Endodermal cell (in vitro differentiated cells): ENCODE results near the gene GPR142. TPM values are rescaled to one million over a fixed set of nuclear protein-coding genes. Genes with fewer than 3 reads are reported as not detected.
A peak's percentile ranks its signal among the peaks of the same experiment; 100 is the strongest.

Experiments used
- DNase-seq: peaks from one replicate; pipeline ENCODE4 v3.0.0-alpha.2; 2017
- H3K27ac ChIP-seq: 2 replicates; pipeline ENCODE4 v1.5.1; 2013; ENCODE audit warnings: mild to moderate bottlenecking, low read depth, low read length, moderate library complexity
- H3K27me3 ChIP-seq: 2 replicates; pipeline ENCODE4 v1.6.1; 2013; ENCODE audit warnings: mild to moderate bottlenecking, low read length, moderate library complexity; ENCODE audit not compliant: insufficient read depth, control insufficient read depth, poor library complexity, severe bottlenecking
- H3K36me3 ChIP-seq: 2 replicates; pipeline ENCODE4 v1.7.0; 2013; ENCODE audit warnings: mild to moderate bottlenecking, low read length, moderate library complexity; ENCODE audit not compliant: control insufficient read depth, insufficient read depth
- H3K4me1 ChIP-seq: one replicate; pipeline ENCODE4 v1.7.0; 2013; ENCODE audit warnings: low read length; ENCODE audit not compliant: control insufficient read depth, insufficient read depth
- H3K4me3 ChIP-seq: 2 replicates; pipeline ENCODE4 v1.5.1; 2013; ENCODE audit warnings: mild to moderate bottlenecking, low read length, moderate library complexity
- H3K9ac ChIP-seq: 2 replicates; pipeline ENCODE4 v1.6.1; 2013; ENCODE audit warnings: mild to moderate bottlenecking, low read length, moderate library complexity; ENCODE audit not compliant: poor library complexity, severe bottlenecking; ENCODE audit errors: extremely low read depth
- H3K9me3 ChIP-seq: 2 replicates; pipeline ENCODE4 v1.6.1; 2013; ENCODE audit warnings: mild to moderate bottlenecking, low read length, moderate library complexity; ENCODE audit not compliant: control insufficient read depth
- H3K27ac Mint-ChIP-seq: 2 replicates; pipeline ENCODE4 v1.8.0; 2020; ENCODE audit warnings: mixed read lengths
- H3K27me3 Mint-ChIP-seq: 2 replicates; pipeline ENCODE4 v1.8.0; 2021; ENCODE audit warnings: mild to moderate bottlenecking, mixed read lengths; ENCODE audit not compliant: insufficient read depth
- H3K36me3 Mint-ChIP-seq: 2 replicates; pipeline ENCODE4 v1.8.0; 2020; ENCODE audit warnings: low read depth, mixed read lengths
- H3K4me1 Mint-ChIP-seq: 2 replicates; pipeline ENCODE4 v1.8.0; 2020; ENCODE audit warnings: mixed read lengths
- H3K4me3 Mint-ChIP-seq: 2 replicates; pipeline ENCODE4 v1.8.0; 2020; ENCODE audit warnings: mild to moderate bottlenecking, moderate library complexity, mixed read lengths
- H3K9me3 Mint-ChIP-seq: 2 replicates; pipeline ENCODE4 v1.8.0; 2020; ENCODE audit warnings: mild to moderate bottlenecking, mixed read lengths
- WGBS, 2 experiments: methylation state at CpG; one replicate each; pipeline versions ENCODE4 v1.1.5 to v1.1.7; 2013; ENCODE audit warnings: missing lambda C conversion rate in 2 of 2, mixed read lengths in 1 of 2; ENCODE audit not compliant: insufficient coverage in 1 of 2, insufficient read length in 1 of 2; 5-methylcytosine and 5-hydroxymethylcytosine counted together
- total RNA-seq, 2 donors: library from RNA; stranded (reverse); fragmentation: NEBNext Ultra II Directional in 1 of 2; extraction: Animal tissue kit (Norgen Biotek cat#: 25700) in 1 of 2; gene quantifications; 2 replicates in 1 of 2; 3 replicates in 1 of 2; pipeline ENCODE4 v1.2.1, GENCODE V29; 2021
- TF ChIP-seq, protein P1 (sequence below): fragments of 200-600 bp; sonication (generic); conservative IDR thresholded peaks from 2 replicates; pipeline ENCODE4 v1.5.0; 2021; ENCODE audit warnings: antibody characterized with exemption, mild to moderate bottlenecking

GPR142 gene
- total RNA-seq, 2 donors from 2014 or later, result 0.29 to 0.92 TPM

DNA sequence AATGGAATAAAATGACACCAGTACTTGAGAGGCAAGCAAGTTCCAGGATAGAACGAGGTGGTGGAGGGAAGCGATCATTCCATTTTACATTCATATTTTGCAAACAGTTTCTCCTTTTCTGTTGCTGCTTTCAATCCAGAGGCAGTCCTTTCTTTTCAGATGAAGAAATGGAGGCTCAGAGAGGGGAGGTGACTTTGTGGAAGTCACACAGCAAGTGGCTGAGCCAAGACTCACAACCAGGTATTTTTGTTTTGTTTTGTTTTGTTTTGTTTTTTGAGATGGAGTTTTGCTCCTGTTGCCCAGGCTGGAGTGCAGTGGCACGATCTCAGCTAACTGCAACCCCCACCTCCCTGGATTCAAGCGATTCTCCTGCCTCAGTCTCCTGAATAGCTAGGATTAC, 29.3 kb downstream of the GPR142 start:
- TF ChIP-seq, protein P1, sequence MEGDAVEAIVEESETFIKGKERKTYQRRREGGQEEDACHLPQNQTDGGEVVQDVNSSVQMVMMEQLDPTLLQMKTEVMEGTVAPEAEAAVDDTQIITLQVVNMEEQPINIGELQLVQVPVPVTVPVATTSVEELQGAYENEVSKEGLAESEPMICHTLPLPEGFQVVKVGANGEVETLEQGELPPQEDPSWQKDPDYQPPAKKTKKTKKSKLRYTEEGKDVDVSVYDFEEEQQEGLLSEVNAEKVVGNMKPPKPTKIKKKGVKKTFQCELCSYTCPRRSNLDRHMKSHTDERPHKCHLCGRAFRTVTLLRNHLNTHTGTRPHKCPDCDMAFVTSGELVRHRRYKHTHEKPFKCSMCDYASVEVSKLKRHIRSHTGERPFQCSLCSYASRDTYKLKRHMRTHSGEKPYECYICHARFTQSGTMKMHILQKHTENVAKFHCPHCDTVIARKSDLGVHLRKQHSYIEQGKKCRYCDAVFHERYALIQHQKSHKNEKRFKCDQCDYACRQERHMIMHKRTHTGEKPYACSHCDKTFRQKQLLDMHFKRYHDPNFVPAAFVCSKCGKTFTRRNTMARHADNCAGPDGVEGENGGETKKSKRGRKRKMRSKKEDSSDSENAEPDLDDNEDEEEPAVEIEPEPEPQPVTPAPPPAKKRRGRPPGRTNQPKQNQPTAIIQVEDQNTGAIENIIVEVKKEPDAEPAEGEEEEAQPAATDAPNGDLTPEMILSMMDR, result no peak
- Histone ChIP-seq H3K4me1 (no peaks in the 10 kb centered on the region), H3K27ac (no peak overlapping the region), H3K36me3 (no peaks in the 10 kb centered on the region), H3K4me3 (no peak overlapping the region), H3K27me3 (no peaks in the 10 kb centered on the region), H3K9ac (no peak overlapping the region), H3K9me3 (no peaks in the 10 kb centered on the region)
- peaks cover 4% of the 10 kb centered on the region for H3K27me3 Mint-ChIP-seq
- H3K9me3 Mint-ChIP-seq, result no peaks in the 10 kb centered on the region
- no peak overlapping the region for H3K27ac Mint-ChIP-seq
- DNase-seq, result no peak
- H3K4me3 Mint-ChIP-seq, result no peak overlapping the region
- 90% methylated on average over 4 of the region's 4 CpGs; no CpG with 5 or more reads in 1 of the 2 experiments for WGBS, 2 experiments
- H3K4me1 Mint-ChIP-seq, result peaks cover 2% of the 10 kb centered on the region
- no peaks in the 10 kb centered on the region for H3K36me3 Mint-ChIP-seq

DNA sequence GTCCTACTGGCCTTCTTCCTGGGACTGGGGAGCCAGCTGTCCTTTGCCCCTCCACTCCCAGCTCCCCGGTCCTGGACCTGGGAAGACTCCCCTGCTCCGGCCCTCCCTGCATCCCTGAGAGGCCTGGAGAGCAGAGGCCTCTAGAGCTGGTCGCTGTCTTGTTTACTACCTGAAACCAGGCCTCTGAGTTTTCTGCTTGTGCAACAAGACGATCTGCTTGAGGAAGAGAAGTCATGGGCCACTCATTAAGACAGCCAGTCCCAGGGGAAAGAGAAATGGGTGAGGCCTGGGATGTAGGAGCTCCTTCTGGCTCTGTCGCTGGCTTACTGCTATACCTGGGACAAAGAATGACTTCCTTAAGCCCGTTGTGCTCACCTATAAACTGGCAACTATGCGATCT, 34.7 kb downstream of the GPR142 start:
- no peak overlapping the region for H3K9ac ChIP-seq
- no peak for DNase-seq
- Mint-ChIP-seq H3K27me3 (peaks cover 6% of the 10 kb centered on the region), H3K4me3 (no peak overlapping the region), H3K36me3 (no peaks in the 10 kb centered on the region), H3K9me3 (no peaks in the 10 kb centered on the region), H3K4me1 (peaks cover 13% of the 10 kb centered on the region), H3K27ac (no peak overlapping the region)
- H3K9me3 ChIP-seq, result no peaks in the 10 kb centered on the region
- H3K4me3 ChIP-seq, result no peak overlapping the region
- 88 to 91% methylated on average over 7 of the region's 7 CpGs for WGBS, 2 experiments
- no peak overlapping the region for H3K27ac ChIP-seq
- no peaks in the 10 kb centered on the region for H3K27me3 ChIP-seq
- peaks cover 7% of the 10 kb centered on the region for H3K4me1 ChIP-seq
- H3K36me3 ChIP-seq, result no peaks in the 10 kb centered on the region
- TF ChIP-seq, protein P1, result no peak

DNA sequence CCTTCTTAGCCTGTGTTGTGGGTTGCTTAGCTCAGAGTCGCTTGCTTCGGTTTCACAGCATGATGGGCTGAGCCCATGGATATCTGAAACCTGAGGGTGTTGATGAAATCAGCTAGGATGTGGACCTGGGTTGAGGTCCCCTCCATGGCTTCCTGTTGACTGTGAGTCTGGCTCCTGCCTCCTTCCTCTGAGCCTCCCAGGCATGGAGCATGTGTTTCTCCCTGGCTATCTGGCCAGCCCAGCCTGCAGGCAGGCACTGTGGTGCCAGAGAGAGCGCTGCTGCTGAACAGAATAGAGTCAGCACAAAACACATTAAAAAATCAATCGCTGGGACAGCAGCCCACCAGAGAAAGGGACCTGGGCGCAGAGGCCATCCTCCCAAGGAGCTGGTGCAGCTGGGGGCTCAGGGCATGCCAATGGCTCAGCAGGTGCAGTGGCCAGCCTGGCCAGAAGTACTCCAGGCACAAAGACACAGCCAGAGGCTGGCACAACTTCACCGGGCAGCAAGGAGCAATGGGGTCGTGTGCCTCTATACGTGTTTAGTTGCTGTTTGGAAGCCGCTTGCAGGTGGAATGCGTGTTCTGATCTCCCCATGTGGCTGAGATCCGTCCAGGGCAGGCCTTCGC, 36.3 kb downstream of the GPR142 start:
- no peak overlapping the region for H3K27ac ChIP-seq
- no peaks in the 10 kb centered on the region for H3K9me3 ChIP-seq
- H3K4me3 ChIP-seq, result no peak overlapping the region
- peaks cover 6% of the 10 kb centered on the region for H3K27me3 Mint-ChIP-seq
- no peak overlapping the region for H3K9ac ChIP-seq
- peaks cover 13% of the 10 kb centered on the region for H3K4me1 Mint-ChIP-seq
- TF ChIP-seq, protein P1, result no peak
- H3K36me3 ChIP-seq, result no peaks in the 10 kb centered on the region
- 75 to 78% methylated on average over 10 to 12 of the region's 12 CpGs for WGBS, 2 experiments
- H3K4me1 ChIP-seq, result peaks cover 7% of the 10 kb centered on the region
- DNase-seq, result peak; percentile 73
- H3K4me3 Mint-ChIP-seq, result no peak overlapping the region
- no peak overlapping the region for H3K27ac Mint-ChIP-seq
- no peaks in the 10 kb centered on the region for H3K27me3 ChIP-seq
- H3K36me3 Mint-ChIP-seq, result no peaks in the 10 kb centered on the region
- H3K9me3 Mint-ChIP-seq, result no peaks in the 10 kb centered on the region
